CMK (cell line): ENCODE measurements around the gene JDP2.
"Not testable (repeated sequence)": the region's sequence is repeated elsewhere in the genome, so short reads cannot be mapped to it uniquely, and the experiment has no call there.

Experiments used
- DNase-seq: peaks from one replicate; pipeline ENCODE4 v3.0.0-alpha.2; 2010; ENCODE audit warnings: low read depth

The JDP2 gene

GRCh38 chr14:75427482-75428229, at the start of gene JDP2:
Gene JDP2 (plus strand): TSS chr14:75428022. CDS start chr14:75437921, 9,899 bp downstream.
- DNase-seq, result peak; percentile 57

GRCh38 chr14:75379246-75379929, 48.4 kb upstream of the JDP2 start:
- no peak for DNase-seq

GRCh38 chr14:75379930-75380270, 47.9 kb upstream of the JDP2 start:
- DNase-seq, result no peak

GRCh38 chr14:75380656-75381055, 47.2 kb upstream of the JDP2 start:
- no peak for DNase-seq

GRCh38 chr14:75381642-75382041, 46.2 kb upstream of the JDP2 start:
- no peak for DNase-seq

- DNase-seq, result not testable (repeated sequence)
Measured at GRCh38 chr14:75383219-75383618, 44.6 kb upstream of the JDP2 start.

- no peak for DNase-seq
Measured at GRCh38 chr14:75383721-75384120, 44.1 kb upstream of the JDP2 start.

GRCh38 chr14:75389679-75390078, 38.1 kb upstream of the JDP2 start:
- DNase-seq, result no peak

GRCh38 chr14:75390183-75390582, 37.6 kb upstream of the JDP2 start:
- DNase-seq, result no peak

GRCh38 chr14:75391953-75392352, 35.9 kb upstream of the JDP2 start:
- DNase-seq, result no peak

GRCh38 chr14:75392686-75393641, 34.9 kb upstream of the JDP2 start:
- no peak for DNase-seq

GRCh38 chr14:75393794-75394193, 34.0 kb upstream of the JDP2 start:
- no peak for DNase-seq

GRCh38 chr14:75395862-75396261, 32.0 kb upstream of the JDP2 start:
- no peak for DNase-seq

GRCh38 chr14:75399321-75399720, 28.5 kb upstream of the JDP2 start:
- DNase-seq, result no peak

GRCh38 chr14:75399843-75400775, 27.7 kb upstream of the JDP2 start:
- DNase-seq, result no peak

- no peak for DNase-seq
Measured at GRCh38 chr14:75401361-75401760, 26.5 kb upstream of the JDP2 start.

- DNase-seq, result no peak
Measured at GRCh38 chr14:75402867-75403413, 24.9 kb upstream of the JDP2 start.

- no peak for DNase-seq
Measured at GRCh38 chr14:75404847-75405246, 23.0 kb upstream of the JDP2 start.

GRCh38 chr14:75406102-75406501, 21.7 kb upstream of the JDP2 start:
- DNase-seq, result no peak

- no peak for DNase-seq
Measured at GRCh38 chr14:75406856-75407255, 21.0 kb upstream of the JDP2 start.
